HepG2 (cell line): ENCODE data around the gene TTC39B. TPM values are rescaled to one million over a fixed set of nuclear protein-coding genes. Genes with fewer than 3 reads are reported as not detected.

ENCODE experiments used
- ATAC-seq: fragments of 200-7000 bp; cut with Tn5 transposase; 3 replicates; pipeline ENCODE4 v1.9.1; 2020; ENCODE audit warnings: mild to moderate bottlenecking, moderate library complexity
- BruUV-seq: library from RNA; stranded (reverse); fragments of 400-500 nt; replicated peaks from 2 replicates; lab custom pipeline; 2021; lab: Mats Ljungman, UMichigan
- CTCF ChIA-PET: fragments of 300-600 bp; formaldehyde crosslinking; extraction: SDS; loops from one replicate; lab custom pipeline; 2021; ENCODE audit warnings: low total read pairs, inconsistent platforms, low intra/inter-chr PET ratio; lab: Yijun Ruan, JAX
- POLR2A ChIA-PET: fragments of 350-600 bp; sonication (Branson Sonifier 250); formaldehyde crosslinking; loops from one replicate; lab custom pipeline; 2020; ENCODE audit warnings: antibody characterized with exemption, inconsistent platforms; lab: Yijun Ruan, JAX
- DNase-seq: peaks from one replicate; pipeline ENCODE4 v3.0.0-alpha.2; 2015; ENCODE audit warnings: low spot score
- FAIRE-seq: peaks from 3 replicates; lab custom pipeline; 2011; peaks lifted over from hg19 to GRCh38; lab: Jason Lieb, UNC
- H2AFZ ChIP-seq: one replicate; pipeline ENCODE4 v1.6.1; 2011; ENCODE audit warnings: low read length, inconsistent platforms
- H3K27ac ChIP-seq: fragments of 300-600 bp; 3 replicates; pipeline ENCODE4 v1.8.0; 2011; ENCODE audit warnings: mixed run types, mild to moderate bottlenecking, mixed read lengths, low read length, inconsistent platforms; ENCODE audit not compliant: insufficient read depth; ENCODE audit errors: extremely low read length
- H3K27me3 ChIP-seq, 2 experiments: fragments of 200-600 bp in 1 of 2; 2 replicates in 1 of 2; 3 replicates in 1 of 2; pipeline versions ENCODE4 v1.6.0 to v1.8.0; 2011; ENCODE audit warnings: low read length in 2 of 2, mild to moderate bottlenecking in 2 of 2, moderate library complexity in 2 of 2, inconsistent platforms in 1 of 2; ENCODE audit not compliant: insufficient read depth in 2 of 2, control insufficient read depth in 1 of 2
- H3K36me3 ChIP-seq, 2 experiments: fragments of 200-600 bp in 1 of 2; replicated peaks in 1 of 2; 2 replicates in 1 of 2; 3 replicates in 1 of 2; pipeline versions ENCODE4 v1.5.1 to v1.8.0; 2011; ENCODE audit warnings: low read length in 2 of 2, inconsistent platforms in 1 of 2; ENCODE audit not compliant: insufficient read depth in 2 of 2, control insufficient read depth in 1 of 2
- H3K4me1 ChIP-seq: 2 replicates; pipeline ENCODE4 v1.5.1; 2012; ENCODE audit warnings: low read length, inconsistent platforms; ENCODE audit not compliant: insufficient read depth
- H3K4me2 ChIP-seq: 2 replicates; pipeline ENCODE4 v1.6.0; 2011; ENCODE audit warnings: low read depth, low read length, inconsistent platforms
- H3K4me3 ChIP-seq, 3 experiments: fragments of 200-600 bp in 1 of 3; sonication (generic), shearing (Covaris generic) in 1 of 3; replicated peaks in 1 of 3; 2 replicates each; pipeline ENCODE4 v1.5.1; 2011 to 2016; ENCODE audit warnings: low read length in 3 of 3, inconsistent platforms in 2 of 3, low read depth in 2 of 3, mild to moderate bottlenecking in 2 of 3, control low read depth in 1 of 3, mixed read lengths in 1 of 3; ENCODE audit not compliant: insufficient read depth in 1 of 3
- H3K79me2 ChIP-seq: one replicate; pipeline ENCODE4 v1.6.1; 2011; ENCODE audit warnings: low read length, inconsistent platforms; ENCODE audit not compliant: insufficient read depth
- H3K9ac ChIP-seq: 2 replicates; pipeline ENCODE4 v1.6.0; 2011; ENCODE audit warnings: mild to moderate bottlenecking, low read depth, low read length, inconsistent platforms; ENCODE audit not compliant: insufficient read depth
- H3K9me3 ChIP-seq: 2 replicates; pipeline ENCODE4 v1.5.1; 2012; ENCODE audit warnings: mild to moderate bottlenecking, low read length
- H4K20me1 ChIP-seq: 2 replicates; pipeline ENCODE4 v1.6.0; 2011; ENCODE audit warnings: inconsistent platforms, mild to moderate bottlenecking, low read length, moderate library complexity; ENCODE audit not compliant: insufficient read depth
- BCL6 ChIP-seq: IDR thresholded peaks from 2 replicates; pipeline ENCODE4 v1.6.1; 2016; ENCODE audit warnings: missing genetic modification reagents, missing compliant biosample characterization
- EP300 ChIP-seq, 3 experiments: sonication (generic) in 1 of 3; formaldehyde crosslinking in 1 of 3; IDR thresholded peaks; 2 replicates each; pipeline versions ENCODE4 v1.5.1 to v1.6.1; 2011 to 2020; ENCODE audit warnings: low read depth in 2 of 3, low read length in 2 of 3, borderline replicate concordance in 1 of 3, improper control_type of control experiment in 1 of 3, mild to moderate bottlenecking in 1 of 3, missing genetic modification reagents in 1 of 3, moderate library complexity in 1 of 3
- KAT8 ChIP-seq: IDR thresholded peaks from 2 replicates; pipeline ENCODE4 v1.6.1; 2016; ENCODE audit warnings: missing genetic modification reagents, missing compliant biosample characterization
- NCOA2 ChIP-seq: sonication (generic); formaldehyde crosslinking; IDR thresholded peaks from 2 replicates; pipeline ENCODE4 v1.8.0; 2022; ENCODE audit warnings: inconsistent platforms
- POGZ ChIP-seq: sonication (generic); formaldehyde crosslinking; IDR thresholded peaks from 2 replicates; pipeline ENCODE4 v1.4.0; 2020; ENCODE audit warnings: mild to moderate bottlenecking, missing genetic modification reagents
- PREB ChIP-seq: sonication (generic); formaldehyde crosslinking; IDR thresholded peaks from 2 replicates; pipeline ENCODE4 v1.4.0; 2020; ENCODE audit warnings: missing genetic modification reagents
- SOX5 ChIP-seq: IDR thresholded peaks from 2 replicates; pipeline ENCODE4 v1.6.1; 2016; ENCODE audit warnings: borderline replicate concordance
- TEAD3 ChIP-seq: optimal IDR thresholded peaks from 2 replicates; pipeline ENCODE3; 2016; ENCODE audit warnings: borderline replicate concordance
- ZBTB20 ChIP-seq: sonication (generic); formaldehyde crosslinking; IDR thresholded peaks from 2 replicates; pipeline ENCODE4 v1.8.1; 2023; ENCODE audit warnings: missing genetic modification reagents, low read depth, mild to moderate bottlenecking, borderline replicate concordance
- ZNF407 ChIP-seq: sonication (generic); formaldehyde crosslinking; IDR thresholded peaks from one replicate; pipeline ENCODE4 v1.5.1; 2020; ENCODE audit warnings: mild to moderate bottlenecking, missing genetic modification reagents; ENCODE audit errors: not compliant biosample characterization
- ZNF652 ChIP-seq: IDR thresholded peaks from 2 replicates; pipeline ENCODE4 v1.6.1; 2016; ENCODE audit warnings: low read depth, borderline replicate concordance
- WGBS: methylation state at CpG from one replicate; pipeline ENCODE4 v1.1.6; 2017; ENCODE audit warnings: low lambda C conversion rate; 5-methylcytosine and 5-hydroxymethylcytosine counted together
- in situ Hi-C: cut with HindIII; loops from 2 replicates; pipeline ENCODE4 v1.10.0; 2017; ENCODE audit warnings: low pct_unique_long_range_greater_than_20kb; ENCODE audit not compliant: extremely low pct_ligation_motif_present
- intact Hi-C: fragments of 100-400 bp; cut with micrococcal nuclease; formaldehyde crosslinking; loops from one replicate; pipeline ENCODE4 v1.10.0; 2022; ENCODE audit not compliant: unreplicated experiment
- polyA plus RNA-seq, 8 experiments: library from polyadenylated mRNA; depleted of rRNA in 3 of 8; stranded (reverse) in 7 of 8; unstranded in 1 of 8; fragments of >200 nt; fragmentation: Illumina TruSeq in 4 of 8; extraction: Trizol in 4 of 8; gene quantifications; 2 replicates each; pipeline versions ENCODE4 v1.2.1 to v1.2.3, GENCODE V29; 2011 to 2016; ENCODE audit warnings: low read depth in 4 of 8, missing spikeins in 1 of 8, mixed read lengths in 1 of 8; ENCODE audit not compliant: insufficient read depth in 1 of 8
- total RNA-seq, 5 experiments: library from RNA; depleted of rRNA; stranded (reverse); fragments of >200 nt; fragmentation: Illumina TruSeq; extraction: Trizol; gene quantifications; 2 replicates each; pipeline ENCODE4 v1.2.3, GENCODE V29; 2016; ENCODE audit warnings: low read depth in 1 of 5

Gene TTC39B
- total and polyA plus RNA-seq, 2 of the 13 experiments (the other 11 are each of a cell fraction or from before 2014, with no cell fraction given), result 14.3 to 19.4 TPM

GRCh38 chr9:15352306-15352705 is 45.3 kb upstream of the TTC39B start (continued):
- TF ChIP-seq SOX5 (CRISPR knock-in tag) (peak; percentile 45; the same call in 1 of the 2 replicates), TEAD3 (CRISPR knock-in tag) (peak; percentile 44), PREB (CRISPR knock-in tag) (no peak), ZNF652 (CRISPR knock-in tag) (0 out of 2 replicates have a peak, but pooled peaks have one; percentile 20)

- peak; percentile 12; the same call in 2 of the 3 replicates for ATAC-seq
- DNase-seq, result peak; percentile 88
- peak; percentile 60; the same call in 1 of the 2 replicates for TF ChIP-seq NCOA2 (CRISPR knock-in tag)
- TF ChIP-seq ZNF407 (CRISPR knock-in tag), result no peak
- TF ChIP-seq BCL6 (CRISPR knock-in tag), result peak; percentile 63; the same call in 1 of the 2 replicates
- TF ChIP-seq ZBTB20 (CRISPR knock-in tag), result 0 out of 2 replicates have a peak, but pooled peaks have one; percentile 36
- TF ChIP-seq KAT8 (CRISPR knock-in tag), result no peak
- TF ChIP-seq EP300 (IDR thresholded peaks at IDR 0.05; ENCODE audit: low read depth in 2 of 2, low read length in 2 of 2), result peak in 1 of 2 experiments; percentile 82; a peak in 2 of 4 replicates
- TF ChIP-seq EP300 (CRISPR knock-in tag; IDR thresholded peaks at IDR 0.05; ENCODE audit: borderline replicate concordance), result peak; percentile 70; the same call in 1 of the 2 replicates
- no peak for TF ChIP-seq POGZ (CRISPR knock-in tag)
These were observed 43.1 kb upstream of the TTC39B start for GRCh38 chr9:15349892-15350761.

More at GRCh38 chr9:15349892-15350761, 43.1 kb upstream of the TTC39B start:
- H3K27me3 ChIP-seq, result no peaks in the 10 kb centered on the region
- peak; percentile 28 for FAIRE-seq
- ChIA-PET POLR2A (interaction anchor here (0.8 to 1.4 kb wide), 3 partner anchors 12 to 43 kb away, joined by 3 to 9 read pairs (median 4); partner anchors contain the start of gene TTC39B), CTCF (no interaction called here)
- no peak overlapping the region for H2AFZ ChIP-seq
- H4K20me1 ChIP-seq, result no peaks in the 10 kb centered on the region
- WGBS, result 55% methylated on average over 7 of the region's 7 CpGs
- H3K9ac ChIP-seq, result 0 out of 2 replicates have a peak overlapping the region, but pooled peaks have one; percentile 9
- H3K4me2 ChIP-seq, result peak overlapping the region; percentile 7; the same call in 1 of the 2 replicates
- BruUV-seq, result no TSS peak
- H3K36me3 ChIP-seq, result no peaks in the 10 kb centered on the region
- intact Hi-C loops, result loop anchor here (2.0 kb wide), 1 partner anchor 17 kb away; no protein-coding TSS in a partner anchor
- H3K79me2 ChIP-seq, result no peaks in the 10 kb centered on the region
- in situ Hi-C loops, result no loop called here
- H3K4me1 ChIP-seq, result peaks cover 89% of the 10 kb centered on the region
- H3K27ac ChIP-seq, result peak overlapping the region; percentile 83
- no peak overlapping the region for H3K4me3 ChIP-seq
- no peaks in the 10 kb centered on the region for H3K9me3 ChIP-seq
